H9 (cell line): ENCODE measurements around the gene GRID2. TPM values are rescaled to one million over a fixed set of nuclear protein-coding genes. Genes with fewer than 3 reads are reported as not detected.

ENCODE experiments used
- DNase-seq: peaks from one replicate; pipeline ENCODE4 v3.0.0-alpha.2; 2017
- H2AFZ ChIP-seq: one replicate; pipeline ENCODE4 v1.6.1; 2013; ENCODE audit warnings: mild to moderate bottlenecking, low read length, control low read depth, moderate library complexity
- H2AK5ac ChIP-seq: 2 replicates; pipeline ENCODE4 v1.6.1; 2013; ENCODE audit warnings: low read length, control low read depth, mixed read lengths; ENCODE audit not compliant: insufficient read length
- H2BK120ac ChIP-seq: one replicate; pipeline ENCODE4 v1.6.1; 2013; ENCODE audit warnings: low read depth, mild to moderate bottlenecking, low read length, control low read depth, inconsistent platforms; ENCODE audit not compliant: poor library complexity, severe bottlenecking
- H2BK12ac ChIP-seq: 2 replicates; pipeline ENCODE4 v1.6.1; 2013; ENCODE audit warnings: low read length, control low read depth, mixed read lengths, low read depth; ENCODE audit not compliant: insufficient read length
- H2BK15ac ChIP-seq: 2 replicates; pipeline ENCODE4 v1.6.1; 2013; ENCODE audit warnings: low read depth, low read length, control low read depth
- H2BK20ac ChIP-seq: one replicate; pipeline ENCODE4 v1.6.1; 2013; ENCODE audit warnings: low read depth, mild to moderate bottlenecking, low read length, control low read depth, inconsistent platforms; ENCODE audit not compliant: poor library complexity, severe bottlenecking
- H2BK5ac ChIP-seq: 2 replicates; pipeline ENCODE4 v1.6.1; 2013; ENCODE audit warnings: low read length, control low read depth, mixed read lengths; ENCODE audit not compliant: insufficient read length
- H3K14ac ChIP-seq: 2 replicates; pipeline ENCODE4 v1.6.1; 2013; ENCODE audit warnings: low read length, control low read depth; ENCODE audit not compliant: insufficient read depth
- H3K18ac ChIP-seq: 2 replicates; pipeline ENCODE4 v1.6.1; 2013; ENCODE audit warnings: low read depth, mild to moderate bottlenecking, mixed read lengths, low read length, control low read depth; ENCODE audit not compliant: insufficient read length
- H3K23ac ChIP-seq: 2 replicates; pipeline ENCODE4 v1.6.1; 2013; ENCODE audit warnings: low read length, control low read depth, mixed read lengths, low read depth; ENCODE audit not compliant: insufficient read length
- H3K23me2 ChIP-seq: 2 replicates; pipeline ENCODE4 v1.6.1; 2013; ENCODE audit warnings: low read depth, mild to moderate bottlenecking, mixed read lengths, low read length, control low read depth; ENCODE audit not compliant: insufficient read length, poor library complexity, severe bottlenecking
- H3K27ac ChIP-seq: 2 replicates; pipeline ENCODE4 v1.5.1; 2013; ENCODE audit warnings: low read length, control low read depth, mixed read lengths, low read depth; ENCODE audit not compliant: insufficient read length
- H3K27me3 ChIP-seq: 2 replicates; pipeline ENCODE4 v1.6.1; 2013; ENCODE audit warnings: low read length, control low read depth, inconsistent platforms; ENCODE audit not compliant: insufficient read depth
- H3K4ac ChIP-seq: 2 replicates; pipeline ENCODE4 v1.6.1; 2013; ENCODE audit warnings: low read depth, mild to moderate bottlenecking, control low read depth, inconsistent platforms, low read length, moderate library complexity
- H3K4me1 ChIP-seq: 2 replicates; pipeline ENCODE4 v1.6.1; 2013; ENCODE audit warnings: low read length, control low read depth, inconsistent platforms; ENCODE audit not compliant: insufficient read depth
- H3K4me2 ChIP-seq: 2 replicates; pipeline ENCODE4 v1.6.1; 2013; ENCODE audit warnings: low read length, control low read depth, mixed read lengths; ENCODE audit not compliant: insufficient read length, insufficient read depth
- H3K56ac ChIP-seq: 2 replicates; pipeline ENCODE4 v1.6.1; 2013; ENCODE audit warnings: low read depth, mild to moderate bottlenecking, mixed read lengths, low read length, control low read depth; ENCODE audit not compliant: insufficient read length
- H3K79me1 ChIP-seq: 2 replicates; pipeline ENCODE4 v1.6.1; 2013; ENCODE audit warnings: low read depth, mild to moderate bottlenecking, moderate library complexity, low read length, control low read depth, inconsistent platforms; ENCODE audit not compliant: insufficient read depth, poor library complexity, severe bottlenecking
- H3K79me2 ChIP-seq: 2 replicates; pipeline ENCODE4 v1.6.1; 2013; ENCODE audit warnings: low read length, control low read depth, inconsistent platforms; ENCODE audit not compliant: insufficient read depth
- H3K9ac ChIP-seq: 2 replicates; pipeline ENCODE4 v1.6.1; 2013; ENCODE audit warnings: low read length, control low read depth, mixed read lengths; ENCODE audit not compliant: insufficient read length; ENCODE audit errors: extremely low read depth
- H3K9me3 ChIP-seq: one replicate; pipeline ENCODE4 v1.6.1; 2013; ENCODE audit warnings: low read depth, low read length, inconsistent platforms; ENCODE audit not compliant: control insufficient read depth
- H3T11ph ChIP-seq: one replicate; pipeline ENCODE4 v1.6.1; 2013; ENCODE audit warnings: mild to moderate bottlenecking, low read length, control low read depth, inconsistent platforms
- H4K20me1 ChIP-seq: one replicate; pipeline ENCODE4 v1.6.1; 2013; ENCODE audit not compliant: control insufficient read depth, insufficient read length, insufficient read depth
- H4K5ac ChIP-seq: 2 replicates; pipeline ENCODE4 v1.6.1; 2013; ENCODE audit warnings: low read depth, mild to moderate bottlenecking, mixed read lengths, low read length, control low read depth; ENCODE audit not compliant: insufficient read length
- H4K8ac ChIP-seq: replicated peaks from 2 replicates; pipeline ENCODE4 v1.6.1; 2013; ENCODE audit warnings: low read length, control low read depth, mixed read lengths, low read depth; ENCODE audit not compliant: insufficient read length
- H4K91ac ChIP-seq: 2 replicates; pipeline ENCODE4 v1.6.1; 2013; ENCODE audit warnings: low read depth, mild to moderate bottlenecking, moderate library complexity, mixed read lengths, low read length, control low read depth; ENCODE audit not compliant: insufficient read length
- H3K27ac Mint-ChIP-seq, 3 experiments: 2 replicates in 2 of 3; 3 replicates in 1 of 3; pipeline ENCODE4 v1.8.0; 2020 to 2021; ENCODE audit warnings: mixed read lengths in 3 of 3, mild to moderate bottlenecking in 1 of 3, moderate library complexity in 1 of 3
- H3K27me3 Mint-ChIP-seq: 2 replicates; pipeline ENCODE4 v1.8.0; 2021; ENCODE audit warnings: low read depth, mild to moderate bottlenecking, moderate library complexity, mixed read lengths
- H3K36me3 Mint-ChIP-seq, 3 experiments: 2 replicates in 2 of 3; 3 replicates in 1 of 3; pipeline ENCODE4 v1.8.0; 2020 to 2021; ENCODE audit warnings: low read depth in 3 of 3, mixed read lengths in 3 of 3; ENCODE audit not compliant: insufficient read depth in 1 of 3
- H3K4me1 Mint-ChIP-seq, 2 experiments: 2 replicates each; pipeline ENCODE4 v1.8.0; 2020; ENCODE audit warnings: mixed read lengths in 2 of 2
- H3K4me3 Mint-ChIP-seq, 2 experiments: 2 replicates in 1 of 2; 3 replicates in 1 of 2; pipeline ENCODE4 v1.8.0; 2020 to 2021; ENCODE audit warnings: mild to moderate bottlenecking in 2 of 2, mixed read lengths in 2 of 2, moderate library complexity in 1 of 2
- H3K9me3 Mint-ChIP-seq, 2 experiments: 2 replicates in 1 of 2; 3 replicates in 1 of 2; pipeline ENCODE4 v1.8.0; 2020; ENCODE audit warnings: mild to moderate bottlenecking in 2 of 2, mixed read lengths in 2 of 2, moderate library complexity in 1 of 2
- CTCF ChIP-seq: fragments of 200-600 bp; sonication (generic); conservative IDR thresholded peaks from 3 replicates; pipeline ENCODE4 v1.8.0; 2021; ENCODE audit warnings: antibody characterized with exemption, mild to moderate bottlenecking
- total RNA-seq: library from RNA; stranded (reverse); gene quantifications from 2 replicates; pipeline ENCODE4 v1.2.1, GENCODE V29; 2021

The GRID2 gene
- total RNA-seq, 1 experiment from 2014 or later = 21.8 TPM

GRCh38 chr4:93431371-93431770 lies 1127.6 kb downstream of the GRID2 start:
- Histone ChIP-seq H3K4me2 (no peak overlapping the region), H3K18ac (no peak overlapping the region), H2AK5ac (no peak overlapping the region), H3K4me1 (no peaks in the 10 kb centered on the region), H2BK5ac (no peak overlapping the region), H3K4ac (no peak overlapping the region), H4K8ac (no peak overlapping the region), H2BK120ac (no peak overlapping the region), H3T11ph (no peak overlapping the region), H3K79me2 (no peaks in the 10 kb centered on the region), H3K79me1 (no peaks in the 10 kb centered on the region), H3K14ac (no peak overlapping the region), H4K20me1 (no peaks in the 10 kb centered on the region), H3K9ac (no peak overlapping the region), H4K91ac (no peak overlapping the region), H2BK12ac (no peak overlapping the region), H2BK20ac (no peak overlapping the region), H3K23ac (no peak overlapping the region), H3K27me3 (no peaks in the 10 kb centered on the region), H3K56ac (no peak overlapping the region), H3K9me3 (no peaks in the 10 kb centered on the region), H3K27ac (no peak overlapping the region), H3K23me2 (no peaks in the 10 kb centered on the region), H2AFZ (no peak overlapping the region), H4K5ac (no peak overlapping the region), H2BK15ac (no peak overlapping the region)
- Mint-ChIP-seq H3K36me3 (no peaks in the 10 kb centered on the region), H3K4me3 (no peak overlapping the region), H3K27me3 (no peaks in the 10 kb centered on the region), H3K9me3 (no peaks in the 10 kb centered on the region), H3K4me1 (no peaks in the 10 kb centered on the region), H3K27ac (no peak overlapping the region)
- DNase-seq = no peak
- TF ChIP-seq CTCF = no peak
